ENCODE data around the gene HRG. TPM values are rescaled to one million over a fixed set of nuclear protein-coding genes. Genes with fewer than 3 reads are reported as not detected.

Gene HRG
- total and polyA plus RNA-seq, 7 donors, result not detected

DNA sequence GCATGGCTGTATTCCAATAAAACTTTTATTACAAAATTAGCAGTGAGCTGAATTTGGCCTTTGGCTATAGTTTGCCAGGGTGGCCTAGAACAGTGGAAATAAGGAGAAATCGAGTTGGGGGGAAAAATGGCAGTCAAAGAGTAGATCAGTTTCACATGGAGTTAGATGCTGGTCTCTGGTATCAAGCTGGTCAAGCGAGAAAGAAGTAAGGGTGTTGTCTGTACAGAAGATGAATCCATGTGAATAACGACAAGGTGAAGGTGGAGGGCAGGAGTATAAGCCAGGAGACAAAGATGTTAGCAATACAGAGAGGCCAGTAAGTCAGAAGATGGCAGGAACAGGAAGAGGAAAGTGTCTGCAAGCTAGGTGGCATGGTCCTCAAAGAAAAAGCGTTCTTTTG, 41.2 kb upstream of the HRG start:
- peaks cover 0 to 5% (median 2%) of the 10 kb centered on the region in 3 donors for H3K27me3 ChIP-seq (ENCODE audit: insufficient read depth in 3 of 3, low read length in 2 of 3)
- no peak for ATAC-seq
- no peak for DNase-seq
- no peaks in the 10 kb centered on the region for H3K4me1 ChIP-seq
- 73 to 79% (median 78%) methylated on average over 4 of the region's 4 CpGs for WGBS, 3 donors
- no peaks in the 10 kb centered on the region for H3K9me3 ChIP-seq
- H3K27ac ChIP-seq, result no peak overlapping the region
- TF ChIP-seq, protein P1, sequence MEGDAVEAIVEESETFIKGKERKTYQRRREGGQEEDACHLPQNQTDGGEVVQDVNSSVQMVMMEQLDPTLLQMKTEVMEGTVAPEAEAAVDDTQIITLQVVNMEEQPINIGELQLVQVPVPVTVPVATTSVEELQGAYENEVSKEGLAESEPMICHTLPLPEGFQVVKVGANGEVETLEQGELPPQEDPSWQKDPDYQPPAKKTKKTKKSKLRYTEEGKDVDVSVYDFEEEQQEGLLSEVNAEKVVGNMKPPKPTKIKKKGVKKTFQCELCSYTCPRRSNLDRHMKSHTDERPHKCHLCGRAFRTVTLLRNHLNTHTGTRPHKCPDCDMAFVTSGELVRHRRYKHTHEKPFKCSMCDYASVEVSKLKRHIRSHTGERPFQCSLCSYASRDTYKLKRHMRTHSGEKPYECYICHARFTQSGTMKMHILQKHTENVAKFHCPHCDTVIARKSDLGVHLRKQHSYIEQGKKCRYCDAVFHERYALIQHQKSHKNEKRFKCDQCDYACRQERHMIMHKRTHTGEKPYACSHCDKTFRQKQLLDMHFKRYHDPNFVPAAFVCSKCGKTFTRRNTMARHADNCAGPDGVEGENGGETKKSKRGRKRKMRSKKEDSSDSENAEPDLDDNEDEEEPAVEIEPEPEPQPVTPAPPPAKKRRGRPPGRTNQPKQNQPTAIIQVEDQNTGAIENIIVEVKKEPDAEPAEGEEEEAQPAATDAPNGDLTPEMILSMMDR (IDR thresholded peaks at IDR 0.05), result no peak
- intact Hi-C loops (cut with DNase I), result loop anchor here in 1 of 2 donors (5.0 kb wide), 1 partner anchor 538 kb away; no protein-coding TSS in a partner anchor
- H3K36me3 ChIP-seq (ENCODE audit: insufficient read depth in 1 of 2, low read depth in 1 of 2), result no peaks in the 10 kb centered on the region
- H3K4me3 ChIP-seq, result no peak overlapping the region

DNA sequence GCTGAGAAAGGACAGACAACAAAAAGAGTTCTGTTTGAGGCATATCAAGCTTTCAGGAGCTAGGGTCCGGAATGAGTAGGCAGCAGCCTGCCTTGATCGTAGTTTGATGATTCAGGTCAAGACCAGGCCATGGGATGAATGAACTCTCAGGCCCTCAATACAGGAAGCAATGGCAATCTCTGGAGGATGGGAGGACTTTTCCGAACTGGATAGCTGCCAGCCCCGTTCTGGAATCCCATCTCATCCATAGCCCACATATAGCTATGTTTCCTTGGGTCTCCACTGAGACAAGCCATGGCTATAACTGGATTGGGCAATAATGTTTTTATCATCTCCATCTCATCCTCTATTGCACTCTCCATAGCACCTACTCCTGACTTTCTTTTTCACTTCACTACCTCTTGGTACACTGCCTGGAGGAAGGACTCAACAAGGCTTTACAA, 40.2 kb upstream of the HRG start:
- 58 to 79% (median 60%) methylated on average over 4 of the region's 4 CpGs for WGBS, 3 donors

DNA sequence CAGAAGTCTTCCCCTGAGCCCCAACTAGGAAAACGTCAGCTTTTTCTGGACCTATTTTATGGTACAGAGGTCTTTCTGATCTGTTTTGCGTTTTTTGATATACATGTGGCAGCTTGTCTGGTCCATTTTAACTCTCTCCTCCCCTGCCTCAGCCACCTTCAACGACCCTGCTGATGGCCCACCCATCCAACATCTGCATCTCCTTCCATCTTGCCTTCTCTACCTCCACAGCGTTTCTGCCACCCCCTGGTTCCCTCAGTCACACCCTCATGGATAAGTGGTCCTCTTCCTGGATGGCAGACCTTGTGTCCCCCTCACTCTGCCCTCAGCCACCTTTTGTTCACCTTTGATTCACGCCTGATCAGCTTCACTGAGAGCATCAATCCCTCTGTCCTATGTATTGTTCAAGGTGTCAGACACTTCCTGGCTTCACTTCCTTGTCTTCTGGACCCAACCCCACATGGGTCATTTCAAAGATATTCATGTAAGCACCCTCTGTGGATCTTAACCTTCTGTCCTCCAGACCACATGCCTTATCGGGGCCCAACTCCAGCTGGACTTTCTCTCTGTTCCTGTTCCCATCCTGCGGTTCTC, 39.5 kb upstream of the HRG start:
- peaks cover 0 to 12% (median 2%) of the 10 kb centered on the region in 3 donors for H3K27me3 ChIP-seq (ENCODE audit: insufficient read depth in 3 of 3, low read length in 2 of 3)
- H3K4me3 ChIP-seq, result no peak overlapping the region
- DNase-seq (no peak), ATAC-seq (no peak)
- no peaks in the 10 kb centered on the region for H3K9me3 ChIP-seq
- H3K4me1 ChIP-seq, result no peaks in the 10 kb centered on the region
- TF ChIP-seq, protein P1 (IDR thresholded peaks at IDR 0.05), result no peak
- 62 to 75% (median 71%) methylated on average over 7 of the region's 7 CpGs for WGBS, 3 donors
- H3K27ac ChIP-seq, result no peak overlapping the region
- intact Hi-C loops (cut with DNase I), result no loop called here
- H3K36me3 ChIP-seq (ENCODE audit: insufficient read depth in 1 of 2, low read depth in 1 of 2), result no peaks in the 10 kb centered on the region

More for the DNA sequence above, 40.2 kb upstream of the HRG start:
- intact Hi-C loops (cut with DNase I), result no loop called here
- H3K9me3 ChIP-seq, result no peaks in the 10 kb centered on the region
- no peak overlapping the region for H3K27ac ChIP-seq
- DNase-seq (no peak), ATAC-seq (no peak)
- no peaks in the 10 kb centered on the region for H3K4me1 ChIP-seq
- no peaks in the 10 kb centered on the region for H3K36me3 ChIP-seq (ENCODE audit: insufficient read depth in 1 of 2, low read depth in 1 of 2)
- no peak overlapping the region for H3K4me3 ChIP-seq
- H3K27me3 ChIP-seq (ENCODE audit: insufficient read depth in 3 of 3, low read length in 2 of 3), result peaks cover 0 to 7% (median 2%) of the 10 kb centered on the region in 3 donors
- TF ChIP-seq, protein P1 (IDR thresholded peaks at IDR 0.05), result no peak

DNA sequence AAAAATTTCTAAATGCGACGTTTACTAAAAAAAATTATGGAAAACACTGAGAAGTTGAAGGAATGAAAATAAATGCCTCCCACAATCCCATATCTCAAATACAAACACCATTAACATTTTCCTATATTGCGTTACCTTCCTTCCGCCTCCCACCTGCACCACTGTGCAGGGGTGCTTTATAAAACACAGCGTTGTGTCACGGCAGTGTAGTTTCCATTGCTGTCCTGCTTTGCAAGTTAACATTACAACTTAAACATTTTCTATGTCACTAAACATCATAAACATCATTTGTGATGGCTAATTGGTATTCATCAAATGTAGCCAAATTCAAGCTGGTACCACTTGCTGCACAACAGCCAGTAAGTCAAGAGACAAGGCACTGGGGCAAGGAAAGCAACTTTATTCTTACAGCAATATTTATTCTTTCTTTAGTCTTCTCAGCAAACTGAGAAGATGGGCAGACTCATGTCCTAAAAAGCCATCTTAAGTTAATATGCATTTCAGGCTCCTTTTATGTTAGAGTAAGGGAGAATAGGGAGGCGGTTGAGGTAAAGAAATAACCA, 37.9 kb upstream of the HRG start:
- H3K27me3 ChIP-seq (ENCODE audit: insufficient read depth in 3 of 3, low read length in 2 of 3), result peaks cover 0 to 12% (median 2%) of the 10 kb centered on the region in 3 donors

More for the DNA sequence above, 37.9 kb upstream of the HRG start:
- Histone ChIP-seq H3K27ac (no peak overlapping the region), H3K9me3 (no peaks in the 10 kb centered on the region), H3K4me1 (no peaks in the 10 kb centered on the region), H3K4me3 (no peak overlapping the region), H3K36me3 (ENCODE audit: insufficient read depth in 1 of 2, low read depth in 1 of 2) (no peaks in the 10 kb centered on the region)
- ATAC-seq (no peak), DNase-seq (no peak)
- WGBS, 3 donors, result 91 to 92% (median 92%) methylated on average over 7 of the region's 7 CpGs
- intact Hi-C loops (cut with DNase I), result no loop called here
- TF ChIP-seq, protein P1 (IDR thresholded peaks at IDR 0.05), result no peak

Data from psoas muscle (tissue), 8 donors.